ENCODE data around the gene PTPN1. TPM values are rescaled to one million over a fixed set of nuclear protein-coding genes. Genes with fewer than 3 reads are reported as not detected.

The PTPN1 gene
- polyA plus RNA-seq, 1 experiment, result 16.2 TPM

DNA sequence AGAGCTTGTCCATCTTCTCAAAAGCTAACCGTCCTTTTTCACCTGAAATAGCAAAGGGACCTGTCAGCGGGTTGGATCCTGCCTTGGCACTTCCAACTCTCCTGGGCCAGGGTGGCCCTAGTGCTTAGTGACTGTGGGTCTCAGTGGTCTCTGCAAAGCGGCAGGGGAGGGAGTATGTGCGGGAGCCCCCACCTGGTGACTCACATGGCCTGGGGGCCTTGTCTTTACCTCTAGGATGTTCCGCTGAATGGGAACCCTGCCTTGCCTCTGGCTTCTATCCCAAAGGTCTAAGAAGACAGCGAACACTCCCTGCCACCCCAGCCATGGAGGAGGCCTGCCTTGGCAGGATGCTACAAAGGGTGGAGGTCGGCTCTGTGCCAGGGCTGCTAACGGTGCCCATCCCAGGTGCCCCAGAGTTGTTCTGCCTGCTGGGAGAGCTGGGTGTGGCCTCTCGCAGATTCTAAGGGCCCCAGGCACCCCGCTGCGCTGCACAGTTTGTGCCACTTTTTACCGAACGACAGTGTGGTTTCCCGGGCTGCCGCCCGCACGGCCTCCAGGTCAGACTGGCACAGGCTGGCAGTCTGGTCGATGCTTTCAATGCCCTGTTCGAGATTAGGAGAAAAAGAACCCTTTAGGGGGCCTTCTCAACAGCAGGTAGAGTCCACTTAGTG lies 77.2 kb downstream of the PTPN1 start:
- CTCF ChIA-PET, result interaction anchor here (0.6 to 4.7 kb wide), 14 partner anchors 9 to 390 kb away, joined by 3 to 40 read pairs (median 7); no protein-coding TSS in a partner anchor
- POLR2A ChIA-PET, result no interaction called here
- no peak overlapping the region for H3K4me3 ChIP-seq (ENCODE audit: low read depth, low read length)
- no peak for DNase-seq (ENCODE audit: low read depth)
- H3K36me3 ChIP-seq (ENCODE audit: control insufficient read depth, insufficient read depth, low read length), result peaks cover 28% of the 10 kb centered on the region
- TF ChIP-seq, protein P1, sequence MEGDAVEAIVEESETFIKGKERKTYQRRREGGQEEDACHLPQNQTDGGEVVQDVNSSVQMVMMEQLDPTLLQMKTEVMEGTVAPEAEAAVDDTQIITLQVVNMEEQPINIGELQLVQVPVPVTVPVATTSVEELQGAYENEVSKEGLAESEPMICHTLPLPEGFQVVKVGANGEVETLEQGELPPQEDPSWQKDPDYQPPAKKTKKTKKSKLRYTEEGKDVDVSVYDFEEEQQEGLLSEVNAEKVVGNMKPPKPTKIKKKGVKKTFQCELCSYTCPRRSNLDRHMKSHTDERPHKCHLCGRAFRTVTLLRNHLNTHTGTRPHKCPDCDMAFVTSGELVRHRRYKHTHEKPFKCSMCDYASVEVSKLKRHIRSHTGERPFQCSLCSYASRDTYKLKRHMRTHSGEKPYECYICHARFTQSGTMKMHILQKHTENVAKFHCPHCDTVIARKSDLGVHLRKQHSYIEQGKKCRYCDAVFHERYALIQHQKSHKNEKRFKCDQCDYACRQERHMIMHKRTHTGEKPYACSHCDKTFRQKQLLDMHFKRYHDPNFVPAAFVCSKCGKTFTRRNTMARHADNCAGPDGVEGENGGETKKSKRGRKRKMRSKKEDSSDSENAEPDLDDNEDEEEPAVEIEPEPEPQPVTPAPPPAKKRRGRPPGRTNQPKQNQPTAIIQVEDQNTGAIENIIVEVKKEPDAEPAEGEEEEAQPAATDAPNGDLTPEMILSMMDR (IDR thresholded peaks at IDR 0.05; ENCODE audit: insufficient read depth, low read depth, low read length), result no peak
- no peaks in the 10 kb centered on the region for H3K27me3 ChIP-seq (ENCODE audit: control insufficient read depth, insufficient read depth, low read length)

DNA sequence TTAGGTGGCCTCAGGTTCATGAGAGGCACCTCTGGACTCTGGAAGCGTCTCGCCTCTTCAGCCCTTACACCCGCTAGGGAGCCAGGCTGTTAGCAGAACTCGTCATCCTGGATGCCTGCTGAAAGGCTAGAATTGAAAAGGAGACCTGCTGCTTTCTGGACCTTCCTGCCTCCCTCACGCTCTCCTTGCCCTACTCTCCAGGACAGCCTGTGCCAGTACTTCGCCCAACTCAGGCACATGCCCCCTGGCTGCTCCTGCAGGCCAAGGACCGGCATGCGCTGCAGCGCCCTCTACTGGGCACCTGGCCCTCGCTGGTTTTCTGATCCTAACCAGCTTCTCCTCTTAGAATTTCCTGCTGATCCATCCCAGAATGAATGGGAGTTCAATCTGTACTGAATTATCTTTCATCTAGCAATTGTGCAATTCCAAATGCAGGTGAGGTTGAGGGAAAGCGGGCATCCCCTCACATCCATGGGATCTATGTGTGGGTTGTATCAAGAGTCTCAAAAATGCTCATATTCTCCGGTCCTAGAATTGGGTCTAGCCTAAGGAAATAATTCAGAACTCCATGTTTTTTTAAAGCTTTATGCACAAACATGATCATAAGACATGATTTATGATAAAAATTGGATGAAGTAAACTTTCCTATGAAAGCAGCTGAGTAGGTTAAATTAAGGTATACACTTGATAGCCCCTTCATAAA lies 78.0 kb downstream of the PTPN1 start:
- TF ChIP-seq, protein P1 (IDR thresholded peaks at IDR 0.05; ENCODE audit: insufficient read depth, low read depth, low read length), result peak; percentile 98
- CTCF ChIA-PET, result interaction anchor here (0.5 to 4.7 kb wide), 18 partner anchors 10 to 402 kb away, joined by 3 to 40 read pairs (median 4); no protein-coding TSS in a partner anchor
- DNase-seq (ENCODE audit: low read depth), result no peak
- POLR2A ChIA-PET, result no interaction called here
- Histone ChIP-seq H3K4me3 (ENCODE audit: low read depth, low read length) (no peak overlapping the region), H3K36me3 (ENCODE audit: control insufficient read depth, insufficient read depth, low read length) (peaks cover 24% of the 10 kb centered on the region), H3K27me3 (ENCODE audit: control insufficient read depth, insufficient read depth, low read length) (no peaks in the 10 kb centered on the region)

DNA sequence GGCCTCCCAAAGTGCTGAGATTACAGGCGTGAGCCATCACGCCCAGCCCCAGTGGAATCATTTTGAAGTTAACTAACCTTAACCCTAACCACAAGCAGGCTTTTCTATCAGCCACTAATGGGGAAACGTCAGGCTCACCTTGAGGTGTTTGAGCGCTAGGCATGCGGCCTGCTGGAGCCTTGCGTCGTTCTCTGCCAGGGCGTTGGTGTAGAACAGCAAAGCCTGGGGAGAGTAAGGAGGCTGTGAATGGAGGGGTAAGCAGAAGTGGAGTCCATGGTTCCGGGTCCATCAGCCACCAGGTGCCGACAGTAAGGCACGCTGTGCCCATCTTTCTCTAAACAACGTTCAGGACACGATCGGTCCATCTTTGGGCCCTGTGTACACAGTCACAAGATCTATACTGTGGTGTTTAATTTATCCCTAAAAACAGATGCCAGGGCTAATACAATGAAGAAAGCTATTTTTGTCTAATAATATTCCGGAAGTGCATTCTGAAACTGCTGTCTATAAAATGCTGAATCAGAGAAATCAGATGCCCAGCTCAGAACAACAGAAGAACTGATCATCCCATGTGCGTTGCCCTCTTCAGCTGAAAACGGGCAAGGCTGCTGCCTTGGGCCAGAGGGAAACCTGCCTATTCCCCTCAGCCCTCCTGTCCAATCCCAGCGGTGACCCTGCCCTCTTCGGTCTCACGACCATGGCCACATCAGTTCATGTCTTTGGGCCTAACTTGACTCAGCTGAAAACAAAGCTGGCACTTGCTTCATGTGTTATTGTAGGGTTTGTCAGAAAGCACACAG lies 79.6 kb downstream of the PTPN1 start:
- Histone ChIP-seq H3K36me3 (ENCODE audit: control insufficient read depth, insufficient read depth, low read length) (peaks cover 15% of the 10 kb centered on the region), H3K27me3 (ENCODE audit: control insufficient read depth, insufficient read depth, low read length) (no peaks in the 10 kb centered on the region), H3K4me3 (ENCODE audit: low read depth, low read length) (no peak overlapping the region)
- ChIA-PET POLR2A (interaction anchor here (0.7 kb wide), 1 partner anchor 55 kb away, joined by 7 read pairs; no protein-coding TSS in a partner anchor), CTCF (interaction anchor here (0.6 to 4.7 kb wide), 7 partner anchors 10 to 404 kb away, joined by 3 to 40 read pairs (median 7); no protein-coding TSS in a partner anchor)
- TF ChIP-seq, protein P1 (IDR thresholded peaks at IDR 0.05; ENCODE audit: insufficient read depth, low read depth, low read length), result no peak
- no peak for DNase-seq (ENCODE audit: low read depth)

DNA sequence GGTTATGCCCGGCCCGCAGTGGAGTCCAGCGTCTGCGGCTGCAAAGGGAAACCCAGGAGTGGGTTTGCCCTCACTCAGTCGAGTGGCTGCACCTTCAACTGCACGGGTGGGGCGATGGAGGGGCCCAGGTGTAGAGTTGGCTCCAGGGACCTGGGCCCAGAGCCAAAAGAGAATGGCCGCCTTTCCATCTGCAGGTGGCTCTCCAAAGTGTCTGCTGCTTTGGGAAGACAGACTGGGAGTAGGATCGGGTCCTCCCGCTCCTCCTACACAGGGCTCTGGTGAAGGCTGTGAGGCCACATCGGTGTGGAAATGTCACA lies 80.1 kb downstream of the PTPN1 start:
- TF ChIP-seq, protein P1 (IDR thresholded peaks at IDR 0.05; ENCODE audit: insufficient read depth, low read depth, low read length), result no peak
- Histone ChIP-seq H3K36me3 (ENCODE audit: control insufficient read depth, insufficient read depth, low read length) (peaks cover 14% of the 10 kb centered on the region), H3K27me3 (ENCODE audit: control insufficient read depth, insufficient read depth, low read length) (peaks cover under 1% of the 10 kb centered on the region; the same call in 1 of the 2 replicates), H3K4me3 (ENCODE audit: low read depth, low read length) (no peak overlapping the region)
- ChIA-PET POLR2A (no interaction called here), CTCF (interaction anchor here (0.7 to 4.7 kb wide), 2 partner anchors 13 to 126 kb away, joined by 3 to 40 read pairs; no protein-coding TSS in a partner anchor)
- no peak for DNase-seq (ENCODE audit: low read depth)
